GM18909 (cell line): Measurements from ENCODE around the gene ATP2A3.
"Not testable (repeated sequence)": the region's sequence is repeated elsewhere in the genome, so short reads cannot be mapped to it uniquely, and the experiment has no call there.

ENCODE experiments used
- ATAC-seq: cut with Tn5 transposase; IDR thresholded peaks from one replicate; pipeline ENCODE4 v1.9.1; 2021; ENCODE audit warnings: mild to moderate bottlenecking; ENCODE audit not compliant: unreplicated experiment, poor library complexity

Gene ATP2A3

DNA sequence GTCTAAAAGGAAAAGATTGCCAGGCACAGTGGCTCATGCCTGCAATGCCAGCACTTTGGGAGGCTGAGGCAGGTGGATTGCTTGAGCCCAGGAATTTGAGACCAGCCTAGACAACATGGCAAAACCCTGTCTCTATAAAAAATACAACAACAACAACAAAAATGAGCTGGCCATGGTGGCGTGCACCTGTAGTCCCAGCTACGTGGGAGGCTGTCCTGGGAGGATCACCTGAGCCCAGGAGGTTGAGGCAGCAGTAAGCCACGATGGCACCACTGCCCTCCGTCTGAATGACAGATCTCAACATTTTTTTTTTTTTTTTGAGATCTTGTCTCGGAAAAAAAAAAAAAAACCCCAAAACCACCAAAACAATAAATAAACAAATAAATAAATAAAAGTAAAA, 28.1 kb upstream of the ATP2A3 start:
- ATAC-seq, result no peak

GRCh38 chr17:3991699-3992098, 27.5 kb upstream of the ATP2A3 start:
- ATAC-seq, result not testable (repeated sequence)

GRCh38 chr17:3990386-3991127, 26.3 kb upstream of the ATP2A3 start:
- ATAC-seq, result no peak

GRCh38 chr17:3989041-3989886, 25.0 kb upstream of the ATP2A3 start:
- no peak for ATAC-seq

- no peak for ATAC-seq
Observed at GRCh38 chr17:3988297-3989040, 24.2 kb upstream of the ATP2A3 start.

DNA sequence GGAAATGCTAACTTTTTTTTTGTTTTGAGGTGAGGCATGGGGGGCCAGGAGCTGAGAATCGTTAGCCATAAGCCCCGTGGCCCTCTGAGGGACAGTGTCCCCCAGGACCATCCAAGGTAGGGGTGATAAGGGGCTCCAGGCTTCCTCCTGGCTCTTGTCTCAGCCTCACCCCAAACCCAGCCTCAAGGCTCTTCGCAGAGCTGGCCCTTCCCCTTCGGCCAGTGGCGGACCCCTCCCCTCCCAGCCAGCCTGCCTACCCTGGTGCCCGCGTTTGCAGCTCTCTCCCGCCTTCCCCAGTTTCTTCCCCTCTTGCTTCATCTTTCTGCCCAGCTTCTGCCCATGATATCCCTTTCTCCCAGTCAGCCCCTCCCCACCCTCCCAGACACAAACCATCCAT, 22.7 kb upstream of the ATP2A3 start:
- ATAC-seq, result no peak

GRCh38 chr17:3986270-3986938, 22.2 kb upstream of the ATP2A3 start:
- ATAC-seq, result no peak

DNA sequence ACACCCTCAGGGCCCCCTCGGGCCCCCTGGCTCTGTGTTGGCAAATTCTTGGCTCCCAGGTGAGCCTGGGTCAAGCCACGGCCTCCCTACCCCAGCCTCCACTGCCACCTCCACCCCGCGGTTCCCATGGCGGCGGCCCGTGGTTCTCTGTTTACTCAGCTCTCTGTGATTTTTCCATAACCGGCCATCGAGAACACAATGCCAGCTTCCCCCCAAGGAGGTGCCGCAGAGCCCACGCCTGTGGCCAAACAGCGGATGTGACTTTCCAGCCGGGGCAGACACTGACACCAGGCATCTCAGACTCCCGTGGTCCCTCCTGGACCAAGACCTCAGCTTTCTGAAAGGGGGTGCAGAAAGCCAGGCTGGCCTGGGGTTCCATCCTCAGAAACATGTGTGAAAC, 21.6 kb upstream of the ATP2A3 start:
- no peak for ATAC-seq

- ATAC-seq, result no peak
Observed at GRCh38 chr17:3983606-3984484, 19.6 kb upstream of the ATP2A3 start.

GRCh38 chr17:3982541-3983017, 18.3 kb upstream of the ATP2A3 start:
- no peak for ATAC-seq

DNA sequence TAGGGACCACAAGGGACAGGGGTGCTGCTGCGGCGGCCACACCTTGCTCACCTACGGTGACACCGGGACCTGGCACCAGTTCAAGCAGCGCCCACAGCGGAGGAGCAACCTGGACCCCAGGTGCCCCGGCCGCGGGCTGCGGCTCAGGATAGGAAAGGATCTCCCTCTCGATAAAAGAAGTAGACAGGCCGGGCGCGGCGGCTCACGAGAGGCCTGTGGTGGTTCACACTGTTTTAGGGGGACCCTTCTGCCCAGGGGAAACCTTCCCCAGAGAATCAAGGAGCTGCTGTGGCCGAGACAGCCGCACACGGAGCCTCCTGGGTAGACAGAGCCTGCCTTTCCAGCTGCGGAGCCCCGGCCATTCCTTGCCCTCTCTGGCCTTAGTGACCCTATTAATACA, 17.9 kb upstream of the ATP2A3 start:
- no peak for ATAC-seq

DNA sequence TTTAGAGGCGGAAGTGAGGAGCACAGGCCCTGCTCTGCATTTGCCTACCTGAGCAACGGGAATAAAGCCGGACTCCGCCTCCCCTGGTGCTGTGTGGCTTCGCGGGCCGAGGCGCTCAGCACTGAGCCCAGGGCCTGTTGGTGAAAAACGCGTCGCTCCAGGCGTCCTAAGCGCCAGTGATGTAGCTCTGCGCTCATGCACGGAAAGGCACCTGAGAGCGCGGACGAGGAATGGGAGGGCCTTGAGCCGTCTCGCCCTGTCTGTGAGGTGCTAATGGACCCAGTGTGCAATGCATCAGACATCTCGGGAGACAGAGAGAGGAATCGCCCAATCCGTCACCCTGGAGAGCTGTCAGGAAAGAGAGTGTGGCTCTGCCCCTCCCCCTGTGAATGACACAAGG, 17.2 kb upstream of the ATP2A3 start:
- ATAC-seq, result no peak

DNA sequence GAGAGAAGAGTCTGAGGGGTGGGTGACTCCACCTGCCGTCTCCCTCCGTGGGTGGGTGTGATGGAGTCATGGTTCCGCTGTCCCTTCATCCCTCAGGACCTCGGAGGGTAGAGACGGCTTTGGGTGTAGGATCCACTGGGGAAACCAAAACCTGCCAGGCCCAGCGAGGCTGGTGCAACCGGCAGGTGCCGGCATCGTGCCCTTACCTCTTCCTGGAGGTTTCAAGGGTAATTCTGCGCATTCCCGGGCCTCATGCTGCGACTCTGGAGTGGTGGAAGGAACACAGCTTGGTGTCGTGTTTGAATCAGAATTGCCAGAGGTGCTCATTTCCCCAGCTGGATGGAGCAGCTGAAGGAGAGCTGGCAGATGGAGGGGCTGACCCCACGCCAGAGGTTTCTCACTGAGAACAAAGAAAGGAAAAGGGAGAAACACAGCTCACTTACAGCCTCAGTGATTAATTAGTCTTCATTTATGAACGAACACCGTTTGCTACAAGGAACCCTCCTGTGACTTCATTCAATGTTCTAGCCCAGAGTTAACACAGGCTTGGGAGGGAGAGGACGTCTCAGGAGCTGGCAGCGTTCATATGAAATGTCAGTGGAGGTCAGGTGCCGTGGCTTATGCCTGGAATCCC, 16.3 kb upstream of the ATP2A3 start:
- ATAC-seq, result no peak

- no peak for ATAC-seq
Observed at GRCh38 chr17:3979290-3979611, 15.0 kb upstream of the ATP2A3 start.

GRCh38 chr17:3978421-3979289, 14.4 kb upstream of the ATP2A3 start:
- ATAC-seq, result no peak

GRCh38 chr17:3977387-3977786, 13.2 kb upstream of the ATP2A3 start:
- ATAC-seq, result no peak

DNA sequence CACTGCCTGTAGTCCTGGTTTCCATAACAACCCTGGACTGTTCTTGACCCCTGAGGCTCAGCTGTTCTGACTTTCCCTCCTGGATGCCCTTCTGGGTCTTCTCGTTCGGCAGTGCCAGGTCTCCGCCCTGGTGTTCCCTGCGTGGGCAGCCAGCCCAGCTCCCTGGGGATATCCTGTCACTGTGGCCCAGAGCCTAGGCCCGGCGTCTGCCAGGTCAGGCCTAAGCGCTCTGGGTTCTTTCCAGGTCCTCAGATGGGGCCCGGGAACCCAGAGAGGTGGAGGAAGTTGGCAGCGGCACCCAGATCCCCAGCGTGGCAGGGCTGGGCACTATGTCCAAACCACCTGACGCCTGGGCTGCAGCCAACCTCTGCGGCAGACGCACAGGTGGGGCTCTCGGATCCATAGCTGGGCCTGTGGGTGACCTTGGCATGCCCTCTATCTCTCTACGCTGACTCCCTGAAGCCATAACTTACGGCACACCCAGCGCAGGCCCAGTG, 12.5 kb upstream of the ATP2A3 start:
- no peak for ATAC-seq

DNA sequence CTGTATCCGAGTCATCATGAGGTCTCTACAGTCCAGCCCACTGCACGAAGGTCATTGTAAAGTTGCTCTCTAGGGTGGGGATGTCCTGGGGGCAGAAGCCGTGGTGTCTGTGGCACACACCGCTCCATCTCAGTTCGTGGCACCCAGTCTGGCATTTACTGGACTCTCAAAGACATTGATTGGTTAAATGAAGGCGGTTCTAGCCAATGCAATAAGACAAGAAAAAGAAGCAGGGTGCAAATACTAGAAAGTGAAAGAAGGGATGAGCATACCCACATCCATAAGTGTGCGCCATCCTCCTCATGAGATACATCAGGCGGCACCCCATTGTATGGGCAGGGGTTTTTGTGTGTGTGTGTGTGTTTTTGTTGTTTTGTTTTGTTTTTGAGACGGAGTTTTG, 10.7 kb upstream of the ATP2A3 start:
- ATAC-seq, result no peak
